Small intestine (tissue), 7 donors: Measurements from ENCODE around the gene PAOX. TPM values are rescaled to one million over a fixed set of nuclear protein-coding genes. Genes with fewer than 3 reads are reported as not detected.
A peak's percentile ranks its signal among the peaks of the same experiment; 100 is the strongest.

Source experiments
- DNase-seq, 2 donors: peaks; one replicate each; pipeline versions ENCODE4 v3.0.0 to v3.0.0-alpha.2; 2013
- FAIRE-seq: peaks from 2 replicates; lab custom pipeline; 2012; peaks lifted over from hg19 to GRCh38; lab: Jason Lieb, UNC
- H3K27ac ChIP-seq, 3 donors: one replicate each; pipeline ENCODE4 v1.5.1; 2013; ENCODE audit warnings: low read length in 2 of 3, mild to moderate bottlenecking in 2 of 3, control low read depth in 1 of 3, inconsistent platforms in 1 of 3, low read depth in 1 of 3, moderate library complexity in 1 of 3
- H3K27me3 ChIP-seq, 3 donors: one replicate each; pipeline ENCODE4 v1.6.1; 2013; ENCODE audit warnings: low read length in 3 of 3, inconsistent platforms in 1 of 3; ENCODE audit not compliant: control insufficient read depth in 3 of 3, insufficient read depth in 3 of 3
- H3K36me3 ChIP-seq, 3 donors: one replicate each; pipeline ENCODE4 v1.6.1; 2013; ENCODE audit warnings: low read length in 3 of 3, inconsistent platforms in 1 of 3, low read depth in 1 of 3, mild to moderate bottlenecking in 1 of 3, moderate library complexity in 1 of 3; ENCODE audit not compliant: control insufficient read depth in 3 of 3, insufficient read depth in 2 of 3
- H3K4me1 ChIP-seq, 3 donors: one replicate each; pipeline ENCODE4 v1.6.1; 2013; ENCODE audit warnings: low read length in 2 of 3, inconsistent platforms in 1 of 3, low read depth in 1 of 3, mild to moderate bottlenecking in 1 of 3, moderate library complexity in 1 of 3; ENCODE audit not compliant: control insufficient read depth in 3 of 3, insufficient read depth in 2 of 3
- H3K4me3 ChIP-seq, 3 donors: one replicate each; pipeline ENCODE4 v1.5.1; 2013; ENCODE audit warnings: low read length in 3 of 3, control low read depth in 1 of 3, inconsistent platforms in 1 of 3, low read depth in 1 of 3, mild to moderate bottlenecking in 1 of 3, moderate library complexity in 1 of 3
- H3K9me3 ChIP-seq, 2 donors: one replicate each; pipeline ENCODE4 v1.6.1; 2013; ENCODE audit warnings: low read depth in 1 of 2, low read length in 1 of 2; ENCODE audit not compliant: control insufficient read depth in 2 of 2, insufficient read depth in 1 of 2
- WGBS, 3 donors: extraction: QIAGEN DNeasy Blood & Tissue Kit; methylation state at CpG; one replicate each; pipeline ENCODE4 v1.1.7; 2013; 5-methylcytosine and 5-hydroxymethylcytosine counted together
- polyA plus RNA-seq, 4 donors: library from polyadenylated mRNA; stranded (reverse) in 3 of 4; unstranded in 1 of 4; fragments of 200-250 nt in 3 of 4; fragments of 120-200 nt in 1 of 4; gene quantifications; one replicate each; pipeline versions ENCODE4 v1.2.1 to v1.2.3, GENCODE V29; 2013
- donor health status: healthy with polysubstance abuse.
- donor health status: control.
- donor health status: control.
- donor health status: Bipolar disorder and iron deficiency.
- donor health status: healthy.

PAOX gene
- polyA plus RNA-seq, 4 donors, result 7.9 to 40.8 (median 11.4) TPM

- Histone ChIP-seq H3K4me3 (no peak overlapping the region), H3K4me1 (peaks cover 0 to 31% (median 2%) of the 10 kb centered on the region in 3 donors), H3K9me3 (peaks cover 0 to 10% of the 10 kb centered on the region in 2 donors), H3K36me3 (peaks cover 0 to 2% (median 0%) of the 10 kb centered on the region in 3 donors), H3K27me3 (peaks cover 0 to 3% (median 0%) of the 10 kb centered on the region in 3 donors), H3K27ac (no peak overlapping the region)
- DNase-seq (no peak), FAIRE-seq (no peak)
- WGBS, 3 donors, result 71 to 88% (median 75%) methylated on average over 5 of the region's 5 CpGs
Measured at GRCh38 chr10:133344236-133344635, 34.8 kb upstream of the PAOX start.

GRCh38 chr10:133346413-133346812 is 32.6 kb upstream of the PAOX start:
- H3K36me3 ChIP-seq, result peaks cover 0 to 21% (median 0%) of the 10 kb centered on the region in 3 donors
- H3K27me3 ChIP-seq, result peaks cover 0 to 3% (median 0%) of the 10 kb centered on the region in 3 donors
- H3K27ac ChIP-seq, result peak overlapping the region in 2 of 3 donors; percentile 37 to 93
- FAIRE-seq (no peak), DNase-seq (peak in 1 of 2 donors; percentile 24)
- H3K4me1 ChIP-seq, result peaks cover 0 to 42% (median 2%) of the 10 kb centered on the region in 3 donors
- H3K9me3 ChIP-seq, result peaks cover 0 to 12% of the 10 kb centered on the region in 2 donors
- no peak overlapping the region for H3K4me3 ChIP-seq
- WGBS, 3 donors, result 44 to 47% (median 47%) methylated on average over 10 to 11 of the region's 11 CpGs

- Histone ChIP-seq H3K27me3 (peaks cover 0 to 3% (median 0%) of the 10 kb centered on the region in 3 donors), H3K4me3 (peak overlapping the region in 2 of 3 donors; percentile 55 to 75), H3K9me3 (peaks cover 0 to 12% of the 10 kb centered on the region in 2 donors), H3K27ac (peak overlapping the region; percentile 76 to 97 (median 93)), H3K4me1 (peaks cover 0 to 37% (median 2%) of the 10 kb centered on the region in 3 donors), H3K36me3 (peaks cover 0 to 36% (median 0%) of the 10 kb centered on the region in 3 donors)
- DNase-seq, result peak; percentile 82 to 91
- FAIRE-seq, result no peak
- 11 to 39% (median 29%) methylated on average over 11 to 16 of the region's 16 CpGs for WGBS, 3 donors
Measured at GRCh38 chr10:133347710-133348517, 31.1 kb upstream of the PAOX start.

- no peaks in the 10 kb centered on the region for H3K27me3 ChIP-seq
- H3K4me1 ChIP-seq, result peaks cover 0 to 30% (median 2%) of the 10 kb centered on the region in 3 donors
- DNase-seq (no peak), FAIRE-seq (no peak)
- H3K27ac ChIP-seq, result no peak overlapping the region
- peak overlapping the region in 1 of 3 donors; percentile 18 for H3K4me3 ChIP-seq
- H3K36me3 ChIP-seq, result peaks cover 0 to 45% (median 0%) of the 10 kb centered on the region in 3 donors
- WGBS, 3 donors, result 77 to 82% (median 82%) methylated on average over 8 of the region's 8 CpGs
- H3K9me3 ChIP-seq, result peaks cover 0 to 12% of the 10 kb centered on the region in 2 donors
Measured at GRCh38 chr10:133349160-133349568, 29.9 kb upstream of the PAOX start.

- peaks cover 0 to 49% (median 0%) of the 10 kb centered on the region in 3 donors for H3K36me3 ChIP-seq
- WGBS, 3 donors, result 52 to 64% (median 60%) methylated on average over 8 to 9 of the region's 9 CpGs
- no peaks in the 10 kb centered on the region for H3K27me3 ChIP-seq
- H3K9me3 ChIP-seq, result peaks cover 0 to 10% of the 10 kb centered on the region in 2 donors
- no peak for DNase-seq
- peak overlapping the region in 1 of 3 donors; percentile 18 for H3K4me3 ChIP-seq
- FAIRE-seq, result no peak
- H3K27ac ChIP-seq, result no peak overlapping the region
- peaks cover 0 to 30% (median 2%) of the 10 kb centered on the region in 3 donors for H3K4me1 ChIP-seq
Measured at GRCh38 chr10:133349577-133350011, 29.5 kb upstream of the PAOX start.

GRCh38 chr10:133350283-133350949 is 28.6 kb upstream of the PAOX start:
- DNase-seq (no peak), FAIRE-seq (no peak)
- Histone ChIP-seq H3K36me3 (peaks cover 0 to 57% (median 0%) of the 10 kb centered on the region in 3 donors), H3K4me1 (peaks cover 0 to 30% (median 2%) of the 10 kb centered on the region in 3 donors), H3K9me3 (peaks cover 0 to 6% of the 10 kb centered on the region in 2 donors), H3K4me3 (no peak overlapping the region), H3K27me3 (no peaks in the 10 kb centered on the region), H3K27ac (peak overlapping the region in 1 of 3 donors; percentile 8)
- 77 to 80% (median 77%) methylated on average over 11 to 12 of the region's 12 CpGs for WGBS, 3 donors

- H3K9me3 ChIP-seq, result peaks cover 0 to 3% of the 10 kb centered on the region in 2 donors
- H3K27me3 ChIP-seq, result no peaks in the 10 kb centered on the region
- DNase-seq (no peak), FAIRE-seq (no peak)
- peak overlapping the region in 1 of 3 donors; percentile 8 for H3K27ac ChIP-seq
- H3K4me3 ChIP-seq, result no peak overlapping the region
- 57 to 85% (median 72%) methylated on average over 11 to 13 of the region's 13 CpGs for WGBS, 3 donors
- peaks cover 0 to 63% (median 0%) of the 10 kb centered on the region in 3 donors for H3K36me3 ChIP-seq
- peaks cover 0 to 33% (median 2%) of the 10 kb centered on the region in 3 donors for H3K4me1 ChIP-seq
Measured at GRCh38 chr10:133350950-133351329, 28.1 kb upstream of the PAOX start.
